Neural progenitor cell (in vitro differentiated cells): ENCODE data around the gene TMEM43.

Source experiments
- CTCF ChIP-seq: fragments of 200-600 bp; sonication (generic); IDR thresholded peaks from 2 replicates; pipeline ENCODE4 v1.5.1; 2017; ENCODE audit warnings: antibody characterized with exemption, mild to moderate bottlenecking
- EZH2 ChIP-seq: fragments of 200-600 bp; sonication (generic); IDR thresholded peaks from 2 replicates; pipeline ENCODE4 v1.6.1; 2017; ENCODE audit warnings: antibody characterized with exemption, mild to moderate bottlenecking, moderate library complexity
- EZH2phosphoT487 ChIP-seq: fragments of 200-600 bp; sonication (generic); IDR thresholded peaks from 2 replicates; pipeline ENCODE4 v1.6.1; 2017; ENCODE audit warnings: antibody characterized with exemption

GRCh38 chr3:14147617-14148016 lies 22.8 kb downstream of the TMEM43 start:
- no peak for TF ChIP-seq EZH2
- TF ChIP-seq CTCF, result no peak
- no peak for TF ChIP-seq EZH2phosphoT487
